PC-3 (cell line): ENCODE measurements around the gene SLC1A2.

Source experiments
- EZH2 ChIP-seq: fragments of 300-600 bp; sonication (generic); IDR thresholded peaks from one replicate; pipeline ENCODE4 v1.6.1; 2017; ENCODE audit warnings: antibody characterized with exemption, mild to moderate bottlenecking, low read length; ENCODE audit not compliant: unreplicated experiment
- EZH2phosphoT487 ChIP-seq: fragments of 300-600 bp; sonication (generic); IDR thresholded peaks from 2 replicates; pipeline ENCODE4 v1.6.1; 2018; ENCODE audit warnings: mild to moderate bottlenecking, antibody characterized with exemption, low read length, borderline replicate concordance
- TF ChIP-seq, protein P1 (sequence below): fragments of 300-600 bp; sonication (generic); conservative IDR thresholded peaks from 2 replicates; pipeline ENCODE4 v1.5.1; 2017; ENCODE audit warnings: antibody characterized with exemption, low read depth, mild to moderate bottlenecking, low read length

DNA sequence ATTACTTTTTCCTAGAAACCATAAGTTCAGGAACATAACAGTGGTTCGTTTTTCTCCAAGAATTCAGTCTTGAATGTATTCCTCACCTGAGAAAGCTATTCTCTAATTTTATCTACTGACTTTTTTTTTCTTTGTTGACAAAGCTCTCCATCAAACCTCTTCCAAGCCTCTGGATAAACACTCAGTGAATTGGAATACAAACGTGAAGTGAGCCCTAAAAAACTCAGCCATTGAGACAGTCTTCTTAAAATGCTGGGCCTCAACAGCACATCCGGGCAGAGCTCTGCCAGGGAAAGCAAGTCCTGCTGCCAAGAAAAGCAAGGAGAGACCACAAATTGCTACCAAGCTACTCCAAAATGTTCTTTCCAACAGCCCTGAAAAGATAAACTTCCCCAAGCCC, 7.7 kb upstream of the SLC1A2 start:
- TF ChIP-seq, protein P1, sequence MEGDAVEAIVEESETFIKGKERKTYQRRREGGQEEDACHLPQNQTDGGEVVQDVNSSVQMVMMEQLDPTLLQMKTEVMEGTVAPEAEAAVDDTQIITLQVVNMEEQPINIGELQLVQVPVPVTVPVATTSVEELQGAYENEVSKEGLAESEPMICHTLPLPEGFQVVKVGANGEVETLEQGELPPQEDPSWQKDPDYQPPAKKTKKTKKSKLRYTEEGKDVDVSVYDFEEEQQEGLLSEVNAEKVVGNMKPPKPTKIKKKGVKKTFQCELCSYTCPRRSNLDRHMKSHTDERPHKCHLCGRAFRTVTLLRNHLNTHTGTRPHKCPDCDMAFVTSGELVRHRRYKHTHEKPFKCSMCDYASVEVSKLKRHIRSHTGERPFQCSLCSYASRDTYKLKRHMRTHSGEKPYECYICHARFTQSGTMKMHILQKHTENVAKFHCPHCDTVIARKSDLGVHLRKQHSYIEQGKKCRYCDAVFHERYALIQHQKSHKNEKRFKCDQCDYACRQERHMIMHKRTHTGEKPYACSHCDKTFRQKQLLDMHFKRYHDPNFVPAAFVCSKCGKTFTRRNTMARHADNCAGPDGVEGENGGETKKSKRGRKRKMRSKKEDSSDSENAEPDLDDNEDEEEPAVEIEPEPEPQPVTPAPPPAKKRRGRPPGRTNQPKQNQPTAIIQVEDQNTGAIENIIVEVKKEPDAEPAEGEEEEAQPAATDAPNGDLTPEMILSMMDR: no peak
- TF ChIP-seq EZH2 (no peak), EZH2phosphoT487 (no peak)
